Fibroblast of skin of left quadriceps (primary cell): ENCODE data around the gene SIVA1.
"Not testable (repeated sequence)": the region's sequence is repeated elsewhere in the genome, so short reads cannot be mapped to it uniquely, and the experiment has no call there.

Experiments used
- DNase-seq, 2 experiments: peaks; one replicate each; pipeline ENCODE4 v3.0.0-alpha.2; 2013; ENCODE audit warnings: low read depth in 2 of 2

Gene SIVA1

GRCh38 chr14:104734991-104735779, 17.8 kb upstream of the SIVA1 start:
- no peak for DNase-seq

DNA sequence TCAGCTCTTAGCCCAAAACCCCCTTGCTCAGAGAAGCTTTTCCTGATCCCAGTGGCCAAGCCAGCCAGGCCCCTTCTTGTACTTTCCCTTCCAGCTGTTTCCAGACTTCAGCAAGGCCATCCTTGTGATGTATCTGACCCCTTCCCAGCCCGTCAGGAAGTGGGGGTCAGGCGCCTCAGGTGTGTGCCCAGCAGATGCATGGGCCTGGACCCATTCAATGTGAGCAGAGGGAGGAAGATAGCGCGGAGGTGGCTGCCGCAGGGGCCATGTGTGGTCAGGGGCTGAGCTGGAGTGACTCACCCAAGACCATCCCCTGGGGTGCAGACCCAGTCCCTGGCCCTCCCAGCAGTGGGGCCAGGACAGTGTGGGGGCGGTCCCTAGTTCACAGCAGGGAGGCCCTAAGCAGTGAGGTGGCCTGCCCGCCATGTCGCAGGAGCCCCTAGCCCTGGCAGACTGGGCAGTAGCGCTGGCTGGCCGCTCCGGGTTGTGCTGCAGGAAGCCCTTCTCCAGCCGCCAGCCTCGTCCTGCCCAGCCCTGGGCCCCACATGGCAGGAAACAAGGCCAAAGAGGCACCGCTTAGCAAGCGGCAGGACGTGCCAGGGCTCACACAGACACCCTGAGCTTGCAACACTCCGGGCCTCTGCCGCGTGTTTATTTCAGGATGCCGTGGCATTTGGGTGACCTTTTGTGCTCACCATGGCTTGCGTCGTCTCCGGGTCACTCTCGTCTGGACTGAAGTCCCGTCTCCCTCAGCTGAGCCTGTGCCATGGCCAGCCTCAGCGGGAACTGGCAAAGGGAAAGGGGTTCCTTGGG, 16.9 kb upstream of the SIVA1 start:
- no peak for DNase-seq

DNA sequence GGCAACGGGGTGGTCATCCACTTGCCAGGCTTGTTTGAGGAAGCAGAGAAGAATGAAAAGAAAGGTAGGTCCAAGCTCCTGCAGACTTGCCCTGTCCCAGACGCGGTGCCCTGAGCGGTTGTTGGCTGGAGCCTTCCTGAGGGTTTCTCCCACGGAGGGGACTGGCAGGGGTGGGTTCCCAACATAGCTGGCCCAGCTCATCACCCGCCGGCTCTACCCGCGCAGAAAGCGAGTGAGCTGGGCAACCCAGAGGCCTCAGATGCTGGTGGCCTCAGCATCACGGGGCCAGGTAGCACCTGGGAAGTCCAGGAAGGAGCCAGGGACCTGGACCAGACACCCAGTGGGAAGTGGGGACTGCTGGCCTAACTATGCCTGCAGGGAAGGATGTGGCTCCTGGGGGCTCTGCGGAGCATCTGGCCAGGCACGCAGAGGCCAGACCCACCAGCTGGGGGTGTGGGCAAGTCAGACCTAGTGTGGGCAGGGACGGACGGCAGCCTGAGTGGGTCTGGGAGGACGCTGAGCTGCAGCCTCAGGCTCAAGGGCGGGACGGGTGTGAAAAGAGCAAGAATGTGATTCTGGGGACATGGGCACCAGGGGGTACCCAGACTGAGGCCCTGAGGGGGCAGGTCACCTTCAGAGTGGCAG, 14.4 kb upstream of the SIVA1 start:
- no peak for DNase-seq

- DNase-seq = no peak
Observed at GRCh38 chr14:104739026-104739425, 13.9 kb upstream of the SIVA1 start.

- no peak for DNase-seq
Observed at GRCh38 chr14:104739546-104740516, 13.1 kb upstream of the SIVA1 start.

DNA sequence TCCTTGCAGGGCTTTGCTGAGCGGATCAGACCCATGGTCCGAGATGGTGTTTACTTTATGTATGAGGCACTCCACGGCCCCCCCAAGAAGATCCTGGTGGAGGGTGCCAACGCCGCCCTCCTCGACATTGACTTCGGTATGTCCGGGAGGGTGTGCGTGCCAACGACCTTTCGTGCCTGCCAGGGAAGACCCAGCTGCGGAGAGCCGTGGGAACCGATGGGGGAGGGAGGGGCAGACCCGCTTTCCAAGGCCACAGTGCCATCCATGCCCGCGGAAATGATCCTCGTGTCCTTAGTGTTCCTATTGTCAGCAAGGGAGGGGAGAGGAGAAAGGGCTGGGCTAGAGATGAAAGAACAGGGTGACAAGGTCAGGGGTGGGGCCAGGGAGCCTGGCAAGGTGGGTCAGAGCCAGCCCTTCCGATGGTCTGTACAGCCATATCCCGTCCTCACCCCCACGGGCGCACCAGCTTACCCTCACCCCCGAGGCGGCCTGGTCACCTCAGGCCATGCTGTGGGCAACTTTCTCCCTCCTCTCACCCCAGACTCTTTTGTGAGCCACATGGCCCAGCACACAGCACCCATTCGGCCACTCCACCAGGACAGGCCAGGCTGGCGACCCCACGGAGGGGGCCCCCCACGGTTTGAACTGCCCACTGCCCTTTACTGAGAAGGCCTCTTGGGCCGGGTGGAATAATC, 11.7 kb upstream of the SIVA1 start:
- no peak for DNase-seq

DNA sequence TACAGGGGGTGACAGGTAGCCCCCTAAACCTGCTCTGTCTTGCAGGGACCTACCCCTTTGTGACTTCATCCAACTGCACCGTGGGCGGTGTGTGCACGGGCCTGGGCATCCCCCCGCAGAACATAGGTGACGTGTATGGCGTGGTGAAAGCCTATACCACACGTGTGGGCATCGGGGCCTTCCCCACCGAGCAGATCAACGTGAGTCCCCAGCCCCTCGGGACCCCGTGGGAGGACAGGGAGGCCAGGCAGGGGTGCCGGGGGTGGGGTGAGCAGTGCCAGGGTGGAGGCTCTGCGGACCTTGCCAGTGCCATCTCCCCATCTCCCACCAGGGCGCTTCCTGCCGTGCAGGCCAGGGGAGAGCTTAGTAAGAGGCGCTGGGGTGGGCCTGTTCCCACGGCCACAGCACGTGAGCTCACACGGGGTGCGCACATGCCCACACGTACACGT, 11.1 kb upstream of the SIVA1 start:
- DNase-seq = no peak

DNA sequence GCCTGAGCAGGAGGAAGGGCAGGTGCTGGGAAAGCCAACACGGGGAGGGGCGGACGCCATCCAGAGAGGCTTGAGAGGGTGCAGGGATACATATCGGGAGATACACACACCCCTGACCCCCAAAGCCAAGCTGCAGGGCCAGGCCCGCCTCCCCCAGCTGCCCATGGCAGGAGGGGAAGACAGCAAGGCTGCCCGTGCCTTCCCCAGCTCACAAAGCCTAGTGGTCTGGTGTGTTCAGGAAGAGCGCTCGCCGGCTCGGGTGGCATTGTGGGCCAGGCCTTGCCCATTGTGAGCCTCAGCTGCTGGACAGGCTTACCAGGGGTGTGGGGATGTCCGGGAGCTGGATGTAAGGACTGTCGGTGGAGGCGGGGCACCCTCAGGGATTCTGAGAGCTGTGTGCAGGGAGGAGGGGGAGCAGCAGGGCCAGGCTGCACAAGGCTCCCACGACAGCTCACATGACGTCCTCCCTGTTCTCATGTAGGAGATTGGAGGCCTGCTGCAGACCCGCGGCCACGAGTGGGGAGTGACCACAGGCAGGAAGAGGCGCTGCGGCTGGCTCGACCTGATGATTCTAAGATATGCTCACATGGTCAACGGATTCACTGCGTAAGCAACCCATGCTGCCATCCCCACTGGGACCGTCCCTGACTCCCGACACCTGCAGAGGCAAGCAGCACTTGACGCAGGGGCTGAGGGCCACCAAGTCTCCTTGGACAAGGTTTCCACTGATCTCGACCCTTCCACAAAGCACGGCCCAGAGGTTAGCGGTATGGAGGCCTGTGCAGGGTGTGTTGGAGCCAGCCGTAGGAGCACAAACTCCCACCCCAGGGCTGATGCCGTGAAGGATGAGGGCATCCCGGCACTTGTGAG, 10.1 kb upstream of the SIVA1 start:
- no peak for DNase-seq

- DNase-seq = peak; percentile 44 to 45
Observed at GRCh38 chr14:104743461-104744380, 9.2 kb upstream of the SIVA1 start.

GRCh38 chr14:104744484-104744883, 8.5 kb upstream of the SIVA1 start:
- DNase-seq = no peak

- DNase-seq = no peak
Observed at GRCh38 chr14:104745431-104745830, 7.5 kb upstream of the SIVA1 start.

GRCh38 chr14:104746071-104746545, 6.8 kb upstream of the SIVA1 start:
- DNase-seq = no peak

DNA sequence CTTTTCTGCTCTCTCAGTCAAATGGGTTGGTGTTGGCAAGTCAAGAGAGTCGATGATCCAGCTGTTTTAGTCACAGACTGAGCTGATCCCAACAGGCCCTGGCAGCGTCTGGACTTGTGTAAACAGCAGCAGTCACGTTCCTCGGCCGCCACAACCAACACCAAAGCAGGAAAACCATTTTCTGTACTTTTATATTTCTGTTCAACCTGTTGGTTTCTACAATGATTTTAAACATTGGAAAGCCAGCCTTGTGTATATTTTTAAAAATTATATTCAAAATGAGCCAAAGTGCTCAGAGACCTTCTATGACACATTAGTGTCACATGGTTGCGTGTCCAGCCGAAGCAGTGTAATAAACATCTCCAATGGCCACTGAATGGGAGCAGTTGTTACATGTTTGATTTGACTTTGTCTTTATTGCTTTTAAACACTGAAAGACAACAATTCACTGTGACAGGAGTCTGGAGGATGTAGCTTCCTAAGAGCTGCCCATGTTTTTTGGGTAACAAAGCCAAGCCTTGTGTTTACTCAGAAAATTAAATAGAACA, 5.9 kb upstream of the SIVA1 start:
- no peak for DNase-seq

- DNase-seq = no peak
Observed at GRCh38 chr14:104747876-104748275, 5.1 kb upstream of the SIVA1 start.

DNA sequence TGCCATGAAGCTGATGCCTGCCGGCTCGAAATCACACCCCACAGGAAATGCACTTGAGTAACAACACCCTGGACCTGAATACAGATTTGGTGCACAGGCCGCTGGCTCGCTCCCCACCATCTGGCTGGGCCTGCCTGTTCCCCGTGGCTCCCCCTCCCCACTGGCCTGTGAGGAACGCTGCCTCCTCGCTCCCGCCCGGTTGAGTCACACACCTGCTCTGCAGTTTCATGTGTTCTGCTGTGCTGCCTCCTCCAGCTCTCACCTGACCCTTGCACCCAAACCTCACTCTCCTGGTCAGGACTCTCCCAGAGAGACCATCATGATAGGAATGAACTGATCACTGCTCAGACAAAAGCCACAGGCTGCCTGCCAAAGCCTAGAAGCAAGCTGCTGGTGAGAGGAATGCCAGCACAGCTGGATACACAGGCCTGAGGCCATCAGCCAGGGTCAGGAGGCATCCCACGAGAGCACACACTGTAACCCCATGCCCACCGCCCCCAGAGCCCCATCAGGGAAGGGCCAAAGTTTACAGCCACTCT, 3.8 kb upstream of the SIVA1 start:
- DNase-seq = no peak

GRCh38 chr14:104750056-104750752, 2.7 kb upstream of the SIVA1 start:
- DNase-seq = no peak

GRCh38 chr14:104750753-104751057, 2.2 kb upstream of the SIVA1 start:
- DNase-seq = not testable (repeated sequence)
